ENCODE data around the gene PLA2G2F.

The PLA2G2F gene

GRCh38 chr1:20189664-20190063, 50.5 kb downstream of the PLA2G2F start:
- DNase-seq (ENCODE audit: low read depth in 2 of 2), result no peak

- DNase-seq (ENCODE audit: low read depth in 2 of 2), result no peak
Observed at GRCh38 chr1:20190256-20191160, 51.4 kb downstream of the PLA2G2F start.

- no peak for DNase-seq (ENCODE audit: low read depth in 2 of 2)
Observed at GRCh38 chr1:20191266-20191825, 52.2 kb downstream of the PLA2G2F start.

- no peak for DNase-seq (ENCODE audit: low read depth in 2 of 2)
Observed at GRCh38 chr1:20192364-20192763, 53.2 kb downstream of the PLA2G2F start.

GRCh38 chr1:20192871-20193411, 53.8 kb downstream of the PLA2G2F start:
- no peak for DNase-seq (ENCODE audit: low read depth in 2 of 2)

GRCh38 chr1:20194224-20194623, 55.1 kb downstream of the PLA2G2F start:
- DNase-seq (ENCODE audit: low read depth in 2 of 2), result no peak

GRCh38 chr1:20194757-20195461, 55.8 kb downstream of the PLA2G2F start:
- peak; percentile 4 to 11 for DNase-seq (ENCODE audit: low read depth in 2 of 2)

- DNase-seq (ENCODE audit: low read depth in 2 of 2), result no peak
Observed at GRCh38 chr1:20195462-20195780, 56.3 kb downstream of the PLA2G2F start.

GRCh38 chr1:20197329-20197791, 58.2 kb downstream of the PLA2G2F start:
- DNase-seq (ENCODE audit: low read depth in 2 of 2), result no peak

GRCh38 chr1:20198296-20198695, 59.2 kb downstream of the PLA2G2F start:
- DNase-seq (ENCODE audit: low read depth in 2 of 2), result no peak

- no peak for DNase-seq (ENCODE audit: low read depth in 2 of 2)
Observed at GRCh38 chr1:20198918-20199317, 59.8 kb downstream of the PLA2G2F start.

- no peak for DNase-seq (ENCODE audit: low read depth in 2 of 2)
Observed at GRCh38 chr1:20199403-20199802, 60.3 kb downstream of the PLA2G2F start.

- no peak for DNase-seq (ENCODE audit: low read depth in 2 of 2)
Observed at GRCh38 chr1:20199840-20200239, 60.7 kb downstream of the PLA2G2F start.

All from fibroblast of skin of left quadriceps (primary cell).